Measurements from ENCODE around the gene KLHL7.
"Not testable (repeated sequence)": the region's sequence is repeated elsewhere in the genome, so short reads cannot be mapped to it uniquely, and the experiment has no call there.

Gene KLHL7

GRCh38 chr7:23184291-23184690, 78.7 kb downstream of the KLHL7 start:
- DNase-seq: no peak

DNA sequence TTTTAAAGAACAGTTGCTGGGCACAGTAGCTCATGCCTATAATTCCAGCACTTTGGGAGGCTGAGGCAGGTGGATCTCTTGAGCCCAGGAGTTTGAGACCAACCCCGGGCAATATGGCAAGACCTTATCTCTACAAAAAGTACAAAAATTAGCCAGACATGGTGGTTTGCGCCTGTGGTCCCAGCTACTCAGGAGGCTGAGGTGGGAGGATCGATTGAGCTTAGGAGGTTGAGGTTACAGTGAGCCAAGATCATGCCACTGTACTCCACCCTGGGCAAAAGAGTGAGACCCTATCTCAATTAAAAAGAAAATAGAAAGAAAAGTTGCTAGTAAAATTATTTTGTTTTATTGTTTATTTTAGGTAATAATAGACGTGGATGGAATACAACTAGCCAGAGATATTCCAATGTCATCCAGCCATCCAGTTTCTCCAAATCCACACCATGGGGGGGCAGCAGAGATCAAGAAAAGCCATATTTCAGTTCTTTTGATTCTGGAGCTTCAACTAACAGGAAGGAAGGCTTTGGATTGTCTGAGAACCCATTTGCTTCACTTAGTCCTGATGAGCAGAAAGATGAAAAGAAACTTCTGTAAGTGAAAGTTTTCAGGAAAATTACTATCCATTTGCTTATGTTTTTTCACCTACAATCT, 79.2 kb downstream of the KLHL7 start:
- no peak for DNase-seq

GRCh38 chr7:23185980-23186379, 80.4 kb downstream of the KLHL7 start:
- DNase-seq: no peak

GRCh38 chr7:23191022-23191421, 85.4 kb downstream of the KLHL7 start:
- no peak for DNase-seq

DNA sequence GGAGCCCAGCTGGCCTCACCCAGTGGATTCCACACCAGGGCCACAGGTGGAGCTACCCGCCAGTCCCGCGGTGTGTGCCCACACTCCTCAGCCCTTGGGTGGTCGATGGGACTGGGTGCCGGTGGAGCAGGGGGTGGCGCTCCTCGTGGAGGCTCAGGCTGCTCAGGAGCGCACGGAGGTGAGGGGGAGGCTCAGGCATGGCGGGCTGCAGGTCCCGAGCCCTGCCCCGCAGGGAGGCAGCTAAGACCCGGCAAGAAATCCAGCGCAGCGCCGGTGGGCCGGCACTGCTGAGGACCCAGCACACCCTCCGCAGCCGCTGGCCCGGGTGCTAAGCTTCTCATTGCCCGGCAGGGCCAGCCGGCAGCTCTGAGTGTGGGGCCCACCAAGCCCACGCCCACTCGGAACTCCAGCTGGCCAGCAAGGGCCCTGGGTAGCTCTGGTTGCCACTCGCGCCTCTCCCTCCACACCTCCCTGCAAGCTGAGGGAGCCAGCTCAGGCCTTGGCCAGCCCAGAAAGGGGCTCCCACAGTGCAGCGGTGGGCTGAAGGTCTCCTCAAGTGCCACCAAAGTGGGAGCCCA, 88.2 kb downstream of the KLHL7 start:
- not testable (repeated sequence) for DNase-seq

GRCh38 chr7:23196306-23196705, 90.7 kb downstream of the KLHL7 start:
- no peak for DNase-seq

GRCh38 chr7:23197745-23198144, 92.2 kb downstream of the KLHL7 start:
- not testable (repeated sequence) for DNase-seq

GRCh38 chr7:23200331-23200730, 94.7 kb downstream of the KLHL7 start:
- no peak for DNase-seq

DNA sequence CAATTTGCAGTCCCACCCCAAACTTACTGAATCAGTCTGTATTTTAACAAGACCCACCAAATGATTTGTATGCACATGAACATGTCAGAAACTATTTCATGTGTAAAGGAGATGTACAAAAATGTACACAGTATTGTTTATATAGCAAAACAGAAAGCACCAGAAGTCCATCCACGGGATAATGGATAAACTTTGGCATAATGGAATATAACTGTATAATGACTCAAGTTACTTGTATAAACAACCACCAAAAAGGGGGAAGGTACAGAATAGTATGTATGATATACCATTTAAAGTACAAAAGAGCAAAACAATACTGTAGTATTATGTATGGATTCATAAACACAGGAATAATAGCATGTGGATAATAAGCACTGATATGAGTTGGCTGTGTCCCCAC, 98.7 kb downstream of the KLHL7 start:
- DNase-seq: no peak

DNA sequence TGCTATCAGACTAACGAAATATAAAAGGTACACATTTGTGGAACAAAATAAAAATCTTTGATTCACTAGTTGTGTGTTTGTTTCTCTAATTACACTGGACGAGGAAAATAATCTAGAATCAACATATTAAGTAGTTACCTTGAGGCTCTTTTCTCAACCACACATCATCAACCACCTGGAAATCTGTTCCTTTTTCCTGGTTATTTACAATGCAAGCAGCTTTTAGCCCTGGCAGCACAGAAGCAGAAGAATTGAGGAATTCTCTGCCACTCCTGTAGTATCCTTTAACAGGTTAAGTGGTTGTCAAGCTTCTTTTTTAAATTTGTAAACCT, 100.0 kb downstream of the KLHL7 start:
- no peak for DNase-seq

GRCh38 chr7:23205909-23206767, 100.6 kb downstream of the KLHL7 start:
- peak; percentile 24 for DNase-seq

DNA sequence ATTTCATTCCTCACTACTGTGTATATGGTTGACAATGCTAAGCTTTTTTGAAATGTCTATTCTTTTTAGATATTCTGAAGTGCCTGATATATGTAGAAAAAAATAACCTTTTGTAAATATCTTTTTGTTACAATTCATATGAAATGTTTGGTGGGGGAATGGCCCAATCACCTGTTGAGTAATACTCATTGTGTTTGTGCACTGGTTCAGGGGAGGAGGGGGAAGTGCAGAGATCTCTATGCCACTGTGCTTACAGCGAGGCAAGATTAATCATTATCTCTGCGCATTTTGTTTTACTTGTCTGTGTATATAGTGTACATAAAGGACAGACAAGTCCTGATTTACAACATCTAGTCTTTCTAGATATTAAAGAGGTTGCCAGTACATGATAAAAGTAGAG, 101.4 kb downstream of the KLHL7 start:
- DNase-seq: no peak

DNA sequence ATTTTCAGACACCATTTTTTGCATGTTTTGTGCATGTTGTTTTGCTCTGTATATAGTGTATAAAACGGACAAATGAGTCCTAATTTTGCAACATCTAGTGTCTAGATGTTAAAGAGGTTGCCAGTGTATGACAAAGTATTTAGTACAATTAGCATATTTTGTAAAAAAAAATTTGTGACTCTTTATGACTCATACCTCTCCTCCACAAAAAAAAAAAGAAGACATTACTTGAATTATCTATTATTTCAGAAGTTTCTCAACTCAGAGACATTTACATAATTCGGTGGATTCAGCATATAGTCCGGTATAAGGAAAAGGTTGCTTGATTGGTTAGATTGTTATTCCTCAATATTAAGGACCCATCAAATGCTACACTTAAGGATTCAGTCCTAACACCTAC, 102.3 kb downstream of the KLHL7 start:
- DNase-seq: no peak

GRCh38 chr7:23208316-23208715, 102.7 kb downstream of the KLHL7 start:
- DNase-seq: no peak

- no peak for DNase-seq
Observed at GRCh38 chr7:23210506-23210905, 104.9 kb downstream of the KLHL7 start.

- DNase-seq: no peak
Observed at GRCh38 chr7:23211589-23211988, 106.0 kb downstream of the KLHL7 start.

DNA sequence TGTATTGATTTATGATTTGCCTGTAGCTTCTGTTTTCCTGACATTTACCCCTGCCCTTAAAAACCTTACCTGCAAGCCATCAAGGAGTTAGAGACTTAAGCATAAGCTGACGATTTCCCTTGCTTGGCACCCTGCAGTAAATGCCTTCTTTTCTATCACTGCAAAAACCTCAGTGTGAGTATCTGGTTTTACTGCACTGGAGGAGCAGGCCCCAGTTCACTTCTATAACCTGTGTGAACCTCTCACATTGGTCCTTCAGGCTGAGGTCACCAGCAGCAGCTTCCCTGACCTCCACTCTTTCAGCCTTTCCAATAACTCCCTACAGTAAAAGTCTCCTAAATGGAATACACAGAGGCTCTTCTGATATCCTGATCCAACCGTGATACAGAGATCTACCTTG, 106.8 kb downstream of the KLHL7 start:
- DNase-seq: no peak

DNA sequence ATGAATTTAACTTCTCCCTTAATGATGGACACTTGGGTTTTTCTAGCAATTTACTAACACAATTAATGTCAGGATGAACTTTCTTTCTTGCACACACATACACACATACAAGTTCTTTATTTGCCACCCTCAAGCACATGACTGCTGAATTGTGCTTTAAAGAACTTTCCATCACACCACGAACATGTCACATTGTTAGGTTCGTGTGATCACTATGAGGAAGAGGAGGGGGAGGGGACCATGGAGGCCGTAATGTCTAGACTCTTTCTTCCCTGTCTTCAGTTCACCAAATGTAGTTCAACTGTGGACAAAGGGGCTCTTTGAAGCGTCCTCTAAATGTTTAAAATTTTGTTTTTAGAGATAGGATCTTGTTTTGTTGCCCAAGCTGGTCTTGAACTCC, 107.3 kb downstream of the KLHL7 start:
- no peak for DNase-seq

DNA sequence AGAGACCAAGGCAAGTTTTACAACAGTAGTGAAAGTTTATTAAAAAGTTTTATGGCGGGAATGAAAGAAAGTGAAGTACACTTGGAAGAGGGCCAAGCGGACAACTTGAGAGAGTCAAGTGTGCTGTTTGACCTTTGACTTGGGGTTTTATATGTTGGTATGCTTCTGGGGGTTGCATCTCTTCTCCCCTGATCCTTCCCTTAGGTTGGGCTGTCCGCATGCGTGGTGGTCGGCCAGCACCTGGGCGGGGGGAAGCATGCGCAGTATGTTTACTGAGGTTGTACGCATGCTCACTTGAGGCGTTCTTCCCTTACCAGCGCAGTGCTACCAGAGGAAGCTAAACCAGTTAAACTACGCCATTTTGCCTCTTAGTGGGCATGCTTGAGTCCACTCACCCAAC, 108.2 kb downstream of the KLHL7 start:
- DNase-seq: no peak

DNA sequence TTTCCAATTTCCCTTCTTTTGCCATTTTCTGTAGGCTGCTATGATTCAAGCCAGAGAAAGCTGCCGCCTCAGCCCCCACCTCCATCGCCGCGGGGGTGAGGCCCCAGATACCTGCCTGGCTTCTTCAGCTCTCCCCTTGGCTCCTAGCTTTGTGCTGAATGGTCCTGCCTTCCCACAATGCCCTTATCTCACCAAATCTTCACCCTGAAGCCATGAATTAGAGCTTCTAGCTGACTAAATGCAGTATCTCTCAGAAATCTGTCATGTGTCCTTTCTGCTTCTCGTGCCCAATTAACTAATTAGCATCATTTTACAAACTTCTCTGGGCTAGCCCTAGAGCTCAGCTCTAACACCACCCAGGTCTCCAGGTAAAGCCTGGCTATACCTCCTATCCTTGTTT, 108.8 kb downstream of the KLHL7 start:
- DNase-seq: no peak

GRCh38 chr7:23214938-23215337, 109.4 kb downstream of the KLHL7 start:
- no peak for DNase-seq

GRCh38 chr7:23216021-23216420, 110.4 kb downstream of the KLHL7 start:
- DNase-seq: no peak

DNA sequence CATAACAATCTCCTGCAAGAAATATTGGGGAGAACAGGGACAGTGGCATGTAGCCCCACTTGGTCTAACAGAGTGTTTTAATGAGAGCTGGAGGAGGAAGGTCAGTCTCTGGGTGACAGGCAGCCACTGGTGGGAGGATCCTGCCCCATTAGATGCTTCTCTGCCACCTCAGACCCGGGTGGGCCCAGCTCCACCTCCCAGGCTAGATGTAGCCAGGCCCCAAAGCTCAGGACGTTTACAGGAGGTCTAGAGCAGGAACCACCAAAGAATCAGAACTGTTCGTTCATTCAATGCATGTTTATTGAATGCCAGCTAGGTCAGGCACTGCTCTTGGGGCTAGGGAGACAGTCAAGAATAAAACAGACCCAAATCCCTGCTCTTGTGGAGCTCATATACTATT, 112.6 kb downstream of the KLHL7 start:
- DNase-seq: no peak

GRCh38 chr7:23220690-23221305, 115.2 kb downstream of the KLHL7 start:
- DNase-seq: no peak

Measured in activated T-cell treated with anti-CD3 and anti-CD28 coated beads, Interleukin-2, amount 50 U/mL, for 1 hour (primary cell).